Right lobe of liver (tissue), 4 donors: Measurements from ENCODE around the gene LCOR.

Experiments used
- CTCF ChIP-seq, 4 donors: fragments of 200-600 bp in 3 of 4; fragments of 450-650 bp in 1 of 4; IDR thresholded peaks; one replicate each; pipeline versions ENCODE4 v1.5.1 to v1.8.0; 2016 to 2022; ENCODE audit warnings: antibody characterized with exemption in 4 of 4, mild to moderate bottlenecking in 2 of 4
- POLR2A ChIP-seq: fragments of 450-650 bp; IDR thresholded peaks from one replicate; pipeline ENCODE4 v1.6.1; 2017; ENCODE audit warnings: antibody characterized with exemption, mild to moderate bottlenecking
- donor health status: DM: no; HTN: no; CAD: no.
- donor health status: DM: no; HTN: no; CAD: no.
- donor health status: DM: no; HTN: yes; CAD: no.

GRCh38 chr10:96975136-96975535, 143.0 kb downstream of the LCOR start:
- no peak for TF ChIP-seq POLR2A
- TF ChIP-seq CTCF (IDR thresholded peaks at IDR 0.05): no peak
